ENCODE results near the gene PUS10.

PUS10 gene

GRCh38 chr2:61017556-61018317 is at the start of gene PUS10, which contains the start of gene PEX13:
Gene PUS10, minus strand, starts transcription at chr2:61018255. Its CDS starts 6,365 bp downstream, at chr2:61011890.
Gene PEX13, plus strand, starts transcription at chr2:61017720. Its CDS starts 40 bp downstream, at chr2:61017760.
- no peak for DNase-seq (ENCODE audit: low read depth)
- no peak for TF ChIP-seq CTCF (IDR thresholded peaks at IDR 0.05; ENCODE audit: control insufficient read depth, insufficient read depth, low read depth, low read length, missing control alignments)
- H3K4me3 ChIP-seq (ENCODE audit: control insufficient read depth, low read depth, low read length), result peak within 1 kb of the TSS; percentile 94

- TF ChIP-seq CTCF (IDR thresholded peaks at IDR 0.05; ENCODE audit: control insufficient read depth, insufficient read depth, low read depth, low read length, missing control alignments), result no peak
- peak within 1 kb of the TSS; percentile 63 for H3K4me3 ChIP-seq (ENCODE audit: control insufficient read depth, low read depth, low read length)
- DNase-seq (ENCODE audit: low read depth), result no peak
Measured at GRCh38 chr2:61065714-61066709, 48.0 kb upstream of the PUS10 start, which contains the start of gene SANBR. Gene SANBR, plus strand, starts transcription at chr2:61065871. Its CDS starts 4,480 bp downstream, at chr2:61070351.

- no peak overlapping the region for H3K4me3 ChIP-seq (ENCODE audit: control insufficient read depth, low read depth, low read length)
- DNase-seq (ENCODE audit: low read depth), result no peak
- TF ChIP-seq CTCF (IDR thresholded peaks at IDR 0.05; ENCODE audit: control insufficient read depth, insufficient read depth, low read depth, low read length, missing control alignments), result no peak
Measured at GRCh38 chr2:61059382-61059781, 41.3 kb upstream of the PUS10 start.

GRCh38 chr2:61057562-61057961 is 39.5 kb upstream of the PUS10 start:
- no peak for TF ChIP-seq CTCF (IDR thresholded peaks at IDR 0.05; ENCODE audit: control insufficient read depth, insufficient read depth, low read depth, low read length, missing control alignments)
- H3K4me3 ChIP-seq (ENCODE audit: control insufficient read depth, low read depth, low read length), result no peak overlapping the region
- DNase-seq (ENCODE audit: low read depth), result no peak

GRCh38 chr2:61055557-61055956 is 37.5 kb upstream of the PUS10 start:
- DNase-seq (ENCODE audit: low read depth), result no peak
- no peak for TF ChIP-seq CTCF (IDR thresholded peaks at IDR 0.05; ENCODE audit: control insufficient read depth, insufficient read depth, low read depth, low read length, missing control alignments)

GRCh38 chr2:61045999-61046398 is 27.9 kb upstream of the PUS10 start:
- H3K4me3 ChIP-seq (ENCODE audit: control insufficient read depth, low read depth, low read length), result no peak overlapping the region
- TF ChIP-seq CTCF (IDR thresholded peaks at IDR 0.05; ENCODE audit: control insufficient read depth, insufficient read depth, low read depth, low read length, missing control alignments), result no peak
- DNase-seq (ENCODE audit: low read depth), result no peak

More at GRCh38 chr2:61055557-61055956, 37.5 kb upstream of the PUS10 start:
- H3K4me3 ChIP-seq (ENCODE audit: control insufficient read depth, low read depth, low read length), result no peak overlapping the region

Data from AG09309 (cell line).